ENCODE results near the gene SPRN. TPM values are rescaled to one million over a fixed set of nuclear protein-coding genes. Genes with fewer than 3 reads are reported as not detected.
A peak's percentile ranks its signal among the peaks of the same experiment; 100 is the strongest.

Gene SPRN
- total RNA-seq, 2 donors from 2014 or later = 0.09 to 1.2 TPM

- no peak for TF ChIP-seq POLR2A (IDR thresholded peaks at IDR 0.05)
- TF ChIP-seq POLR2AphosphoS5 (IDR thresholded peaks at IDR 0.05) = no peak
- no peak for TF ChIP-seq CTCF (IDR thresholded peaks at IDR 0.05)
- 79% methylated on average over 16 of the region's 16 CpGs for WGBS
- Histone ChIP-seq H3K36me3 (no peaks in the 10 kb centered on the region), H3K27ac (no peak overlapping the region), H3K27me3 (replicated peaks; ENCODE audit: insufficient read depth) (no peaks in the 10 kb centered on the region), H3K4me1 (replicated peaks) (no peaks in the 10 kb centered on the region), H3K9me3 (no peaks in the 10 kb centered on the region), H3K4me3 (no peak overlapping the region)
- DNase-seq (ENCODE audit: low spot score) = no peak
- intact Hi-C loops (cut with DNase I) = no loop called here
Measured at GRCh38 chr10:133422223-133422806, 2.1 kb downstream of the SPRN start.

DNA sequence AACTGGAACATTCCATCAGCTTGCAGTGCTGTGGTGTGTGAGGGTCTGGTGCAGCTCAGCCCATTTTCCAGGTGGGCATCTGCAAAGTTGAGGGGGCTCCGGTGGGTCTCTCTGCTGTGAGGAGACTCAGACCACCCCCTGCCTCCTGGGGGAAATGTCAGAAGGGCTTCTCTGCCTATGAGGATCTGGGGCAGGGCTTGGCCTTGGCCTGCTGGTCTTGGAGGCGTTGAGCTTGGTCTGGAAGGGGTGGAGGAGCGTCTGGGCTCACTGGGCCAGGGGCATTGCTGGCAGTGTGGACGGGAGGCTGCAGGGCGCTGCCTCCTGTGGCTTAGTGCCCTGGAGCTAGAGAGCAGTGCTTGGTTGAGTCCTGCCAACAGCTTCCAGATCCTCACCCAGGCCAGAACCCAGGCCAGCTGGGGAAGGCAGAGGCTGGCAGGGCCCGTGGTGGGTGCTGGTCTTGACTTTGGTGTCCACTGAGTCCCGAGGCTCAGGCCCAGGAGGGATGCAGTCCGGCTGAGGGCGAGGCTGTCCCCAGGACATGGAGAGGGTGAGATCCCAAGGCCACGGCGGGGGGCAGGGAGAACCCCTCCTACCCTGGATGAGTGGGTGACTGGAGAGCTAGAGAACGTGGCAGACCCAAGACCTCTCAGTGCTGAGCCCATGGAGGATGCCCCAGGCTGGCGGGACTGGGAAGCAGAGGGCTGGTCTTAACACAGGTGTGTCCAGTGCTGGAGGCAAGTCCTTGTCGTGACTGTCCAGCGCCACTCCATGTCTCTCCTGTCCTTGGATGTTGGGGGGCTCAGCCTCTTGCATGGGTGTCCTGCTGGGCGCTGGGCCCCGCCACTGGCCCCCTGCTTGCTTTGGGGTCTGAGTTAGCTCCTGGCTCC is 2.8 kb downstream of the SPRN start:
- no peaks in the 10 kb centered on the region for H3K4me1 ChIP-seq (replicated peaks)
- TF ChIP-seq CTCF (IDR thresholded peaks at IDR 0.05) (no peak), POLR2A (IDR thresholded peaks at IDR 0.05) (no peak), POLR2AphosphoS5 (IDR thresholded peaks at IDR 0.05) (no peak)
- DNase-seq (ENCODE audit: low spot score) = peak; percentile 3
- no peak overlapping the region for H3K4me3 ChIP-seq
- no peaks in the 10 kb centered on the region for H3K27me3 ChIP-seq (replicated peaks; ENCODE audit: insufficient read depth)
- 89% methylated on average over 15 of the region's 17 CpGs for WGBS
- no peak overlapping the region for H3K27ac ChIP-seq
- no peaks in the 10 kb centered on the region for H3K9me3 ChIP-seq
- intact Hi-C loops (cut with DNase I) = no loop called here
- H3K36me3 ChIP-seq = no peaks in the 10 kb centered on the region

GRCh38 chr10:133420579-133420978 is 3.8 kb downstream of the SPRN start:
- DNase-seq (ENCODE audit: low spot score) = no peak
- H3K27ac ChIP-seq = no peak overlapping the region
- no peaks in the 10 kb centered on the region for H3K27me3 ChIP-seq (replicated peaks; ENCODE audit: insufficient read depth)
- no peaks in the 10 kb centered on the region for H3K36me3 ChIP-seq
- no peak for TF ChIP-seq CTCF (IDR thresholded peaks at IDR 0.05)
- TF ChIP-seq POLR2A (IDR thresholded peaks at IDR 0.05) = no peak
- TF ChIP-seq POLR2AphosphoS5 (IDR thresholded peaks at IDR 0.05) = no peak
- no peak overlapping the region for H3K4me3 ChIP-seq
- WGBS = 91% methylated on average over 6 of the region's 6 CpGs
- intact Hi-C loops (cut with DNase I) = no loop called here
- H3K9me3 ChIP-seq = no peaks in the 10 kb centered on the region
- H3K4me1 ChIP-seq (replicated peaks) = no peaks in the 10 kb centered on the region

DNA sequence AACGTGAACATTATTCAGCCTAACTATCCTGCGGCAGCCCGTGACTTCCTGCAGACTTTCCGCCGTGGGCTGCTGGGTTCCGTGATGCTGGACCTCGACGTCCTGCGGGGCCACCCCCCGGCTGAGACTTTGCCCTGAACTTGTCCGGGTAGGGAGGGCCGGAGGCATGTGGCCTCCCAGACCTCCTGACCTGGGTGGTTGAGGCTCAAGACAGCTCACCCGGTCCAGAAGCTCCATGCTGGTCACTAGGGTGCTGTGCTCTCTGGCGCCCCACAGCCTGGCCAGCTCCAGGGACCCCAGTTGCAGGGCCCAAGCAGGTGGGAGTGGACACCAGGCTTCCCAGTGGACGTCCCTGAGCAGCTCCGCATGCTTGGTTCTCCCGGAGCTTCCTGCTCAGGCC is 4.4 kb downstream of the SPRN start:
- Histone ChIP-seq H3K4me3 (no peak overlapping the region), H3K9me3 (no peaks in the 10 kb centered on the region), H3K27ac (no peak overlapping the region), H3K4me1 (replicated peaks) (no peaks in the 10 kb centered on the region), H3K27me3 (replicated peaks; ENCODE audit: insufficient read depth) (no peaks in the 10 kb centered on the region), H3K36me3 (no peaks in the 10 kb centered on the region)
- WGBS = 90% methylated on average over 16 of the region's 17 CpGs
- TF ChIP-seq POLR2AphosphoS5 (IDR thresholded peaks at IDR 0.05) (no peak), POLR2A (IDR thresholded peaks at IDR 0.05) (no peak)
- peak; percentile 3 for DNase-seq (ENCODE audit: low spot score)
- intact Hi-C loops (cut with DNase I) = no loop called here

- TF ChIP-seq POLR2A (IDR thresholded peaks at IDR 0.05) = no peak
- TF ChIP-seq POLR2AphosphoS5 (IDR thresholded peaks at IDR 0.05) = no peak
- TF ChIP-seq CTCF (IDR thresholded peaks at IDR 0.05) = no peak
- Histone ChIP-seq H3K36me3 (no peaks in the 10 kb centered on the region), H3K4me3 (no peak overlapping the region), H3K4me1 (replicated peaks) (no peaks in the 10 kb centered on the region), H3K9me3 (no peaks in the 10 kb centered on the region), H3K27ac (no peak overlapping the region), H3K27me3 (replicated peaks; ENCODE audit: insufficient read depth) (no peaks in the 10 kb centered on the region)
- DNase-seq (ENCODE audit: low spot score) = no peak
- intact Hi-C loops (cut with DNase I) = no loop called here
- WGBS = 92% methylated on average over 34 of the region's 34 CpGs
Measured at GRCh38 chr10:133419211-133419950, 5.0 kb downstream of the SPRN start.
